EL (cell line): ENCODE measurements around the gene LEKR1.

ENCODE experiments used
- DNase-seq: peaks from one replicate; pipeline ENCODE4 v3.0.0-alpha.2; 2016

LEKR1 gene

GRCh38 chr3:157065201-157065600, 239.0 kb downstream of the LEKR1 start:
- DNase-seq, result no peak

- DNase-seq, result no peak
Measured at GRCh38 chr3:157066335-157067098, 240.4 kb downstream of the LEKR1 start.

GRCh38 chr3:157067114-157067513, 241.0 kb downstream of the LEKR1 start:
- DNase-seq, result no peak

GRCh38 chr3:157069406-157069805, 243.3 kb downstream of the LEKR1 start:
- DNase-seq, result no peak

- DNase-seq, result no peak
Measured at GRCh38 chr3:157069846-157070677, 243.9 kb downstream of the LEKR1 start.

GRCh38 chr3:157070678-157070999, 244.5 kb downstream of the LEKR1 start:
- DNase-seq, result no peak

- DNase-seq, result no peak
Measured at GRCh38 chr3:157071744-157072525, 245.8 kb downstream of the LEKR1 start.

GRCh38 chr3:157073810-157074209, 247.7 kb downstream of the LEKR1 start:
- DNase-seq, result peak; percentile 66

GRCh38 chr3:157074490-157074889, 248.3 kb downstream of the LEKR1 start:
- DNase-seq, result no peak

GRCh38 chr3:157074981-157075380, 248.8 kb downstream of the LEKR1 start:
- no peak for DNase-seq

GRCh38 chr3:157075693-157076420, 249.7 kb downstream of the LEKR1 start:
- no peak for DNase-seq

- DNase-seq, result no peak
Measured at GRCh38 chr3:157077565-157077991, 251.4 kb downstream of the LEKR1 start.

- DNase-seq, result no peak
Measured at GRCh38 chr3:157078131-157078810, 252.1 kb downstream of the LEKR1 start.

- DNase-seq, result no peak
Measured at GRCh38 chr3:157078811-157079185, 252.6 kb downstream of the LEKR1 start.

GRCh38 chr3:157079676-157080369, 253.7 kb downstream of the LEKR1 start:
- no peak for DNase-seq

- peak; percentile 94 for DNase-seq
Measured at GRCh38 chr3:157081626-157082210, 255.6 kb downstream of the LEKR1 start.

GRCh38 chr3:157082305-157082982, 256.3 kb downstream of the LEKR1 start:
- peak; percentile 63 for DNase-seq

GRCh38 chr3:157083824-157084223, 257.7 kb downstream of the LEKR1 start:
- DNase-seq, result no peak

- DNase-seq, result no peak
Measured at GRCh38 chr3:157086060-157086750, 260.1 kb downstream of the LEKR1 start.

GRCh38 chr3:157086775-157087174, 260.6 kb downstream of the LEKR1 start:
- DNase-seq, result no peak
